Stimulated activated CD8-positive, alpha-beta memory T cell treated with anti-CD3 and anti-CD28 coated beads, Interleukin-12 subunit alpha, Interleukin-12 subunit beta, amount 100 ng/mL, for 1 hour (primary cell): ENCODE measurements around the gene ATP11A.
"Not testable (repeated sequence)": the region's sequence is repeated elsewhere in the genome, so short reads cannot be mapped to it uniquely, and the experiment has no call there.

ENCODE experiments used
- DNase-seq: peaks from one replicate; pipeline ENCODE4 v3.0.0-alpha.2; 2020; ENCODE audit warnings: low read depth

The ATP11A gene

DNA sequence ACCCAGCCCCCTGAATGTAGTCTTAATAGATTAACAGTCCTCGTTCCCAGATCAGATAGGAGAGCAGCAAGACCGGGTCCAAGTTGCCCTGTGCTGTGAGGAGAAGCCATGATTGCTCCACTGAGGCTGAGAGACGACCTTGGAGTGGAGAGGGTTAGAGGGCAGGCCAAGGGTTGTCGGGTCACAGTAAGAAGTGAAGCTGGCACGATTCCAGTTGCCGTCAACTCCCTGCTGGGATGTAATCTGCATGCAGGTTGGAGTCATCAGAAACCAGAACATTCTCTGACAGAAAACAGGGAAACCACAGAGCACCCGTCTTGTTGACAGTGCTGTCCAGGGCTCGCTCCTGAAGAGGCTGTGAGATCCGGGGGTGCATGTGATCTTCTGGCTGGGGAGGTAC lies 19.0 kb upstream of the ATP11A start:
- no peak for DNase-seq

DNA sequence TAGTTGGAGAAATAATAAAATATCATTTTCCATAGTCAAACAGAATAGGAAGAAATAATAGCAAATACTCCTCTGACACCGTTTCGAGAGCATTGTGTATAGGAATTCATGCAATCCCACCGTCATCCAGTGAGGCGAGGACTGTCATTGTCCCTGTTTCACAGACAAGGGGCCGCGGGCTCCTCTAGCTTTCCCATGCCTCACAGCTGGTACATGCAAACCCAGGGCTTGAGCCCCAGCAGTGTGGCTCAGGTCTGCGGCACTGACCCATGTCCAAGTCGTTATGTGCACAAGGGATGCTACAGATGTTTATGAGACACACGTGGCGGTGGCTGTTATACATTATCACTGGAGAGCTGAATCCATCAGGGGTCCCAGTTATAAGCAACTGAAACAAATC lies 18.5 kb upstream of the ATP11A start:
- DNase-seq, result no peak

GRCh38 chr13:112672651-112673284 lies 17.1 kb upstream of the ATP11A start:
- no peak for DNase-seq

- DNase-seq, result no peak
Measured at GRCh38 chr13:112674412-112675365, 15.1 kb upstream of the ATP11A start.

DNA sequence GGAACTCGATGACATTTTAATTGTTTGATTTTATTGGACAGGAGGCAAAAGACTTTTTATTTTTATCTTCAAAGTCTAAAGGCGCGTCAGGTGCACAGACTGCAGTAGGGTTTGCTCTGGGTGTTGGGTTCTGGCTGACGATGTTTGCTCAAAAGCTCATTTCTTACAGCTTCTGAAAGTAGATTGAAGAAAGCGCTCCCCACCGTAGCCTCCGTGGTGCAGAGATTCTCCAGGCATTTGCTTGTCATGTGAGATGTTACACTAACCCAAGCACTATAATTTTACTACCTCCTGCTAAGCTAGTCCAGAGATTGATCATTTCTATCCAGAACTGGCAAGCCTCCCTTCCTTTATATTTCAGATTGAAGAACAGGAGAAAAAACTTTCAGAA lies 14.5 kb upstream of the ATP11A start:
- no peak for DNase-seq

DNA sequence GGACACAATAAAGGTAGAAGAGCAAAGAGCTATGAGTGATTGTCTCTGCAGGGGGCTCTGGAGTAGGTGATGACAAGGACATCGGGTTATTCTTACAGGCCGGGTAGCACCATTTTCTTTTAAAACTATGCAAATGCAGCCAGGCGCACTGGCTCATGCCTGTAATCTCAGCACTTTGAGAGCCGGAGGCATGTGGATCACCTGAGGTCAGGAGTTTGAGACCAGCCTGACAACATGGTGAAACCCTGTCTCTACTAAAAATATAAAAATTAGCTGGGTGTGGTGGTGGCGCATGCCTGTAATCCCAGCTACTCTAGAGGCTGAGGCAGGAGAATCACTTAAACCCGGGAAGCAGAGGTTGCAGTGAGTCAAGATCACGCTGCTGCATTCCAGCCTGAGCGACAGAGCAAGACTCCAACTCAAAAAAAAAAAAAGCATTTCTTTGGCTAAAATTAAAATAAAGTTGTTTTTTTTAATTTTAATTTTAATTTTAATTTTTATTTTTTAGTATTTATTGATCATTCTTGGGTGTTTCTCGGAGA lies 12.3 kb upstream of the ATP11A start:
- not testable (repeated sequence) for DNase-seq

DNA sequence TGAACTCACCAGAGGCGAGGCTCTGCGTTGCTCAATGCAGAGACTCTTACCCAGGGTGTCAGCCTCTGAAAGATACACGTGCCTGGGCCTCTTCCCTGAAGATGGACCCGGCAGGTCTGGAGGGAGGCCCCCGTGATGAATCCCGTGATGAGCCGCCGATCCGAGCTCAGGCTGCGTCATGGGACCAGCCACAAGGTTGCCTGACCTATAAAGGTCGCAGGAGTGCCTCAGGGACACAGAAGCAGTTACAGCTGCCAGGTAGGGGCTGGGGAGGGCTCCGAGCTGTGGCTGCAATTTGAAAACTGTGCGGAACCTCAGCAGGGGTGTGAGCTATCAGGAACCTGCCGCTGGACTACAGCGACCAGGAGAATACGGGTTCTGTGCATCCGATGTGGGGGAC lies 10.5 kb upstream of the ATP11A start:
- no peak for DNase-seq

- no peak for DNase-seq
Measured at GRCh38 chr13:112679932-112680677, 9.7 kb upstream of the ATP11A start.

DNA sequence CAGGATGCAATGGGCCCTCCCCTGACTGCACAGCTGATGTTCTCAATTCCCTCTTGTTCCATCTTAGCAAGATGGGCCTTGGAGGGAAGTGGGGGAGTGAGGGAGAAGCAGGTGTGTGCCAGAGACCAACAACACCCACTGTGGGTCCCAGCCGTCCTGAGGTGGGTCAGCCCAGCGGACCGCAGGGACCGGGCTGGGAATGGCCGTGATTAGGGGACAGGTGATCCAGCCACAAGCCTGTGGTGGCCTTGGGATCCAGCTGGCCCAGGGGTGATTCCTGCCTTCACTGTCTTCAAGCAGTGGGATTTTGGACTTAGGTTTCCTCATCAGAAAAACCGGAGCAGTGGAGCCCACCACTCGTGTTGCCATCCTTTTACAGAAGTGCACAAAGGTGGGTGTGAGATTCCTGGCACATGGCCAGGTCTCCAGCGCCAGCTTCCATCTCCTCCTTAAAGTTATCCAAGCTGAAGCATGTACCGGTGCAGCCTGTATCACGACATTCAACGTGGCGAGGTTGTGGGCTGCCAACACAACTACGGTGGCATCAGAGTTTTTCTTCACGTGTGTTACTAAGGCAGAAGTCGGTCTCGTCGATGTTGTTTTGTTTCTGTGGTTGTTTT lies 9.0 kb upstream of the ATP11A start:
- no peak for DNase-seq

DNA sequence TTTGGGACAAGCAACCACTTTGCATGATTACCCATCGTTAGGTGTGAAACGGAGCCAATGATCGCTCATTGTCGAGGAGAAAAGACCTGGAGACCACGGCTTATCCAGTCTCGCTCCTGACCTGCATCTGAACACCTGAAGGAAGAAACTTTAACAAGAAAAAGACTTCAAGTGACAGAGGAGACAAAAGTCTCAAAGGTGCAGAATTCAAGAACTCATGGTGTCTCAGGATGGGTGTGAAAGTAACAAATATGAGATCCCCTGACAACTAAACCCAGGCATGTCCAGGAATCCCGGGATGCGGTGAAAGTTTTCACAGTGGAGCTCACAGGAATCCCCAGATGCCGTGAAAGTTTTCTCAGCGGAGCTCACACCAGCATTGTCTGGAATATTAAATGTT lies 6.3 kb upstream of the ATP11A start:
- no peak for DNase-seq

DNA sequence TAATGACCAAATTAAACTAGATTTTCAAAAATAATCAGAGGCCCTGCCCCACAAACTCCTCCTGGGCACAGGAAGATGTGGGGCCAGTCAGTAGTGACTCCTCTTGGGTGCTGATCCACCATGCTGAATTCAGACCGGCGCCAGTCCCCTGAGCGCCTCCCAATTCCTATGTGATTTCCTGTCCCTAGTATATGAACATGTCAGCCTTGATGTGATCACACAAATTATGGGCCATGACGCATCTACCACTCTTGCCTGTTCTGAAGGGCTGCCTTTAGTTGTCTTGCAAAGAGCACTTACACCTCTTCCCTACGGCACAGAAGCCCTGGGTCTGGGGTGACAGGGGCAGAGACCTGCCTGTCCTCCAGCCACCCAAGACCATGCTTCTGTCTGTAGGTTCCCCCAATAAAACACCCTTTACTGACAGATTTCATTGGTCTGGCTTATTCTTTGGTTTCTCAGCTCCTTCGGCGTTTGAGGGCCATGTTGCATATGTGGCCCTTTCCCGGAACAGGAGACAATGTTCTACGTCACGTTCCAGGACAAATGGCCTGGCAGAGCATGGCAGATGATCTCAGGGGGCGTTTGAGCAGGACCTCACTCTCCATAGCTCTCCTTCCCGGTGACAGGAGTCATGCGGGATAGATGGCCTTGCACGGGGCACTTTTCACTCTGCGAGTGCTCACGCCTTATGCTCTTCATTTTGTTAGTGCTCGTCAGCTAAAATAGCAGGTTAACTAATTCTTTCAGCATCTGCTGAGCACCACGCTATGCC lies 5.6 kb upstream of the ATP11A start:
- no peak for DNase-seq

GRCh38 chr13:112685189-112685805 lies 4.5 kb upstream of the ATP11A start:
- DNase-seq, result not testable (repeated sequence)

DNA sequence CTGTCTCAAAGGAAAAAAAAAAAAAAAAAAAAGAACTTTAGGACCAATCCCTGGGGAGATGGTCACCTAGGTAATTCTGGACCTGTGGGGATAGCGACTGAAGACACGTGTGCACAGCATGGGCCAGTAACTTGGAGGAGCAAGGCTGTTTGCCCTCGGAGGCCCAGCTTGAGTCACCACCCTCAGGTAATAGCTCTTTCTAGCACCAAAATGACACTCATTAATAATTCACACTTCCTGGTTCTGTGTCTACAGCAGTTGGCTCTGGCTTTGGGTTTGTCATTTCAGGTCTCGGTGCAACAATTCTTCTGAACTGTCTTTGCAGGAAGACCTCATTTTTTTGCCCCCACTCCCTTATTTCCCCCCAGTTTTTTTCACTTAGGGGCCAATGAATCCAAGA lies 3.9 kb upstream of the ATP11A start:
- no peak for DNase-seq

DNA sequence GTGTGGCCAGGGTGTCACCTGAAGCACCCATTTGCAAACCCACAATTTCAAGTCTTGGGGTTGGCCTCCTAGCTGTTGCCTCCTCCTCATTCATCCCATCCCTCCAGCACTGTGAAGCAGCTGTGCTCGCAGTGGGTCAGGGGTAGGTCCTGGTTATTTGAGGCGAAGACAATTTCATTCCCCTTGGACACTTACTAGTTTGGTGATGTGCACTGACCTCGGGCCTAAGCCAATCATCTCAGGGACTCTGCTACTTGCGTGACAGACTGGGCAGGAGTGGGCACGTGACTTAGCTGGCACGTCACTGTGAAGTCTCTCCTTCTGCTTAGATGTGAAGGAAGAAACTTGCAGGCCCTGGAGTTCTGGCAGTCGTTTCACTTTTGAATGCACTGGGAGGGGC lies 3.5 kb upstream of the ATP11A start:
- DNase-seq, result no peak

- no peak for DNase-seq
Measured at GRCh38 chr13:112686987-112687386, 2.9 kb upstream of the ATP11A start.

- no peak for DNase-seq
Measured at GRCh38 chr13:112687836-112688559, 1.8 kb upstream of the ATP11A start.

GRCh38 chr13:112688560-112689302 lies 1.1 kb upstream of the ATP11A start:
- DNase-seq, result no peak

- no peak for DNase-seq
Measured at GRCh38 chr13:112690283-112690929, 568 bp downstream of the ATP11A start.

DNA sequence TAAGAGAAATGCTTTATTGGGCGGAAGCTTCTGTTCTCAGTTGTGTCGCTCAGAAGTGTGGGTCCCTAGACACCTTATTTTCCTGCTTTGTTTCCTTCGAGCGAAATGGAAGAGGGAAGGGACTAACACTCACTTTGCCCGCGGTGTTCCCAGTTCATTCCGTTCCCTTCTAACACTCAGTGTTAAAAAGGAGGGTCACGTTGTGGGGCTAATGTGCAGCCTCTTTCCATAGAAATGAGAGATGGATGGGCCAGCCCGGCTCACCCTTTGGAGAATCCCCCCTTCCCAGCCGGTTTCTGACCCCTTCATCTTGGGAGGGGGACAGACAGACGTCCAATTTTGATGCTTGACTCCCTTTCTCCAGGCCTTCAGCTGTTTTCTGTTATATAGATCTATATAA lies 2.3 kb downstream of the ATP11A start:
- DNase-seq, result no peak
